Naive thymus-derived CD8-positive, alpha-beta T cell (primary cell): ENCODE measurements around the gene DSCAM. TPM values are rescaled to one million over a fixed set of nuclear protein-coding genes. Genes with fewer than 3 reads are reported as not detected.
"Not testable (repeated sequence)": the region's sequence is repeated elsewhere in the genome, so short reads cannot be mapped to it uniquely, and the experiment has no call there.

Experiments
- ATAC-seq, 2 donors: fragments of 150-1000 bp; cut with Tn5 transposase in 1 of 2; sonication (Bioruptor Pico), chemical (Tn5 transposase) in 1 of 2; 1 replicate in 1 of 2; 2 replicates in 1 of 2; pipeline ENCODE4 v1.10.0; 2021; ENCODE audit warnings: mild to moderate bottlenecking in 2 of 2, moderate library complexity in 2 of 2
- POLR2A ChIA-PET: fragments of 350-600 bp; sonication (Branson Sonifier 250); formaldehyde crosslinking; loops from one replicate; lab custom pipeline; 2021; ENCODE audit warnings: antibody characterized with exemption; lab: Charles Lee
- DNase-seq, 10 donors: peaks; one replicate each; pipeline versions ENCODE4 v3.0.0 to v3.0.0-alpha.2; 2020 to 2022
- H3K27ac Mint-ChIP-seq, 10 donors: one replicate each; pipeline ENCODE4 v1.8.0; 2020 to 2022; ENCODE audit warnings: mild to moderate bottlenecking in 10 of 10, mixed read lengths in 10 of 10, moderate library complexity in 4 of 10, inconsistent platforms in 1 of 10
- H3K27me3 Mint-ChIP-seq, 5 donors: one replicate each; pipeline ENCODE4 v1.8.0; 2021 to 2022; ENCODE audit warnings: mixed read lengths in 5 of 5
- H3K36me3 Mint-ChIP-seq, 3 donors: one replicate each; pipeline ENCODE4 v1.8.0; 2020 to 2022; ENCODE audit warnings: mixed read lengths in 3 of 3, mild to moderate bottlenecking in 2 of 3, inconsistent platforms in 1 of 3
- H3K4me1 Mint-ChIP-seq, 4 donors: one replicate each; pipeline ENCODE4 v1.8.0; 2021 to 2022; ENCODE audit warnings: mixed read lengths in 4 of 4
- H3K4me3 Mint-ChIP-seq, 10 donors: one replicate each; pipeline ENCODE4 v1.8.0; 2020 to 2022; ENCODE audit warnings: mild to moderate bottlenecking in 10 of 10, mixed read lengths in 10 of 10, moderate library complexity in 6 of 10, inconsistent platforms in 1 of 10
- H3K9me3 Mint-ChIP-seq, 9 donors: one replicate each; pipeline ENCODE4 v1.8.0; 2020 to 2022; ENCODE audit warnings: mixed read lengths in 9 of 9, mild to moderate bottlenecking in 3 of 9, inconsistent platforms in 1 of 9, moderate library complexity in 1 of 9
- polyA plus RNA-seq, 3 donors: library from polyadenylated mRNA; unstranded; fragments of 300-500 nt; fragmentation: Illumina TruSeq; gene quantifications; one replicate each; pipeline ENCODE4 v1.2.3, GENCODE V29; 2021
- total RNA-seq, 8 experiments: library from RNA in 2 of 8; stranded (reverse) in 2 of 8; gene quantifications; one replicate each; pipeline ENCODE4 v1.2.3 and lab custom pipeline; 2021 to 2026

DSCAM gene
- total and polyA plus RNA-seq, 5 experiments from 2014 or later, result not detected

GRCh38 chr21:40300300-40300699 lies 546.7 kb downstream of the DSCAM start:
- no peaks in the 10 kb centered on the region for H3K4me1 Mint-ChIP-seq
- H3K27me3 Mint-ChIP-seq, result no peaks in the 10 kb centered on the region
- DNase-seq (no peak), ATAC-seq (no peak)
- peaks cover 5 to 33% (median 19%) of the 10 kb centered on the region in 9 donors for H3K9me3 Mint-ChIP-seq
- no peak overlapping the region for H3K27ac Mint-ChIP-seq
- H3K4me3 Mint-ChIP-seq, result no peak overlapping the region
- POLR2A ChIA-PET, result no interaction called here
- H3K36me3 Mint-ChIP-seq, result no peaks in the 10 kb centered on the region

- Mint-ChIP-seq H3K27me3 (no peaks in the 10 kb centered on the region), H3K27ac (no peak overlapping the region), H3K36me3 (no peaks in the 10 kb centered on the region), H3K9me3 (peaks cover 5 to 35% (median 17%) of the 10 kb centered on the region in 9 donors), H3K4me1 (no peaks in the 10 kb centered on the region), H3K4me3 (no peak overlapping the region)
- POLR2A ChIA-PET, result no interaction called here
- no peak for ATAC-seq
- no peak for DNase-seq
Measured at GRCh38 chr21:40299451-40299850, 547.5 kb downstream of the DSCAM start.

GRCh38 chr21:40294345-40294744 lies 552.6 kb downstream of the DSCAM start:
- no peaks in the 10 kb centered on the region for H3K36me3 Mint-ChIP-seq
- POLR2A ChIA-PET, result no interaction called here
- no peak for DNase-seq

GRCh38 chr21:40291560-40291959 lies 555.4 kb downstream of the DSCAM start:
- ATAC-seq, result no peak
- H3K9me3 Mint-ChIP-seq, result peaks cover 0 to 11% (median 0%) of the 10 kb centered on the region in 9 donors
- peaks cover 0 to 2% (median 0%) of the 10 kb centered on the region in 4 donors for H3K4me1 Mint-ChIP-seq
- H3K27ac Mint-ChIP-seq, result no peak overlapping the region
- no peak for DNase-seq
- POLR2A ChIA-PET, result no interaction called here
- H3K4me3 Mint-ChIP-seq, result no peak overlapping the region
- no peaks in the 10 kb centered on the region for H3K36me3 Mint-ChIP-seq
- peaks cover 0 to 28% (median 2%) of the 10 kb centered on the region in 5 donors for H3K27me3 Mint-ChIP-seq

More at GRCh38 chr21:40294345-40294744, 552.6 kb downstream of the DSCAM start:
- Mint-ChIP-seq H3K27ac (no peak overlapping the region), H3K4me1 (peaks cover 0 to 2% (median 0%) of the 10 kb centered on the region in 4 donors), H3K4me3 (no peak overlapping the region), H3K9me3 (peaks cover 0 to 19% (median 0%) of the 10 kb centered on the region in 9 donors), H3K27me3 (peaks cover 0 to 17% (median 2%) of the 10 kb centered on the region in 5 donors)
- ATAC-seq, result no peak

- DNase-seq, result no peak
- ATAC-seq, result no peak
- peaks cover 0 to 12% (median 3%) of the 10 kb centered on the region in 5 donors for H3K27me3 Mint-ChIP-seq
- POLR2A ChIA-PET, result no interaction called here
- H3K27ac Mint-ChIP-seq, result no peak overlapping the region
- no peak overlapping the region for H3K4me3 Mint-ChIP-seq
- peaks cover 0 to 12% (median 5%) of the 10 kb centered on the region in 9 donors for H3K9me3 Mint-ChIP-seq
- H3K36me3 Mint-ChIP-seq, result no peaks in the 10 kb centered on the region
- no peaks in the 10 kb centered on the region for H3K4me1 Mint-ChIP-seq
Measured at GRCh38 chr21:40284409-40284808, 562.5 kb downstream of the DSCAM start.

GRCh38 chr21:40282912-40283886 lies 563.8 kb downstream of the DSCAM start:
- Mint-ChIP-seq H3K4me1 (no peaks in the 10 kb centered on the region), H3K9me3 (peaks cover 0 to 12% (median 4%) of the 10 kb centered on the region in 9 donors), H3K27ac (no peak overlapping the region), H3K27me3 (peaks cover 0 to 9% (median 3%) of the 10 kb centered on the region in 5 donors), H3K36me3 (no peaks in the 10 kb centered on the region), H3K4me3 (no peak overlapping the region)
- DNase-seq, result no peak
- POLR2A ChIA-PET, result no interaction called here
- ATAC-seq, result no peak

- H3K9me3 Mint-ChIP-seq, result peaks cover 0 to 27% (median 0%) of the 10 kb centered on the region in 9 donors
Measured at GRCh38 chr21:40278345-40278744, 568.6 kb downstream of the DSCAM start.

GRCh38 chr21:40276001-40276400 lies 571.0 kb downstream of the DSCAM start:
- DNase-seq (no peak), ATAC-seq (no peak)

More at GRCh38 chr21:40278345-40278744, 568.6 kb downstream of the DSCAM start:
- H3K27me3 Mint-ChIP-seq, result peaks cover 0 to 7% (median 0%) of the 10 kb centered on the region in 5 donors
- H3K36me3 Mint-ChIP-seq, result no peaks in the 10 kb centered on the region
- no peak for ATAC-seq
- H3K4me3 Mint-ChIP-seq, result no peak overlapping the region
- H3K27ac Mint-ChIP-seq, result no peak overlapping the region
- H3K4me1 Mint-ChIP-seq, result no peaks in the 10 kb centered on the region
- DNase-seq, result no peak
- POLR2A ChIA-PET, result no interaction called here

GRCh38 chr21:40272037-40272436 lies 574.9 kb downstream of the DSCAM start:
- Mint-ChIP-seq H3K9me3 (peaks cover 0 to 25% (median 0%) of the 10 kb centered on the region in 9 donors), H3K27ac (no peak overlapping the region), H3K27me3 (peaks cover 0 to 18% (median 0%) of the 10 kb centered on the region in 5 donors), H3K36me3 (no peaks in the 10 kb centered on the region), H3K4me1 (no peaks in the 10 kb centered on the region), H3K4me3 (no peak overlapping the region)
- ATAC-seq, result no peak
- DNase-seq, result no peak
- POLR2A ChIA-PET, result no interaction called here

More at GRCh38 chr21:40276001-40276400, 571.0 kb downstream of the DSCAM start:
- POLR2A ChIA-PET, result no interaction called here
- H3K36me3 Mint-ChIP-seq, result no peaks in the 10 kb centered on the region
- H3K4me1 Mint-ChIP-seq, result no peaks in the 10 kb centered on the region
- H3K4me3 Mint-ChIP-seq, result no peak overlapping the region
- peaks cover 0 to 28% (median 0%) of the 10 kb centered on the region in 9 donors for H3K9me3 Mint-ChIP-seq
- H3K27me3 Mint-ChIP-seq, result peaks cover 0 to 7% (median under 1%) of the 10 kb centered on the region in 5 donors
- no peak overlapping the region for H3K27ac Mint-ChIP-seq

GRCh38 chr21:40271164-40271563 lies 575.8 kb downstream of the DSCAM start:
- H3K4me1 Mint-ChIP-seq, result no peaks in the 10 kb centered on the region
- POLR2A ChIA-PET, result no interaction called here
- no peaks in the 10 kb centered on the region for H3K36me3 Mint-ChIP-seq
- H3K27ac Mint-ChIP-seq, result no peak overlapping the region
- no peak for DNase-seq
- peaks cover 0 to 17% (median 0%) of the 10 kb centered on the region in 9 donors for H3K9me3 Mint-ChIP-seq
- H3K4me3 Mint-ChIP-seq, result no peak overlapping the region
- H3K27me3 Mint-ChIP-seq, result peaks cover 0 to 18% (median 0%) of the 10 kb centered on the region in 5 donors
- no peak for ATAC-seq

- no peaks in the 10 kb centered on the region for H3K36me3 Mint-ChIP-seq
- H3K4me1 Mint-ChIP-seq, result no peaks in the 10 kb centered on the region
- peaks cover 0 to 17% (median 0%) of the 10 kb centered on the region in 9 donors for H3K9me3 Mint-ChIP-seq
- peaks cover 0 to 15% (median 0%) of the 10 kb centered on the region in 5 donors for H3K27me3 Mint-ChIP-seq
- DNase-seq (no peak), ATAC-seq (no peak)
- POLR2A ChIA-PET, result no interaction called here
- H3K4me3 Mint-ChIP-seq, result no peak overlapping the region
- H3K27ac Mint-ChIP-seq, result no peak overlapping the region
Measured at GRCh38 chr21:40270047-40270446, 576.9 kb downstream of the DSCAM start.

- Mint-ChIP-seq H3K4me1 (no peaks in the 10 kb centered on the region), H3K27me3 (peaks cover 0 to 14% (median 0%) of the 10 kb centered on the region in 5 donors), H3K9me3 (peaks cover 0 to 10% (median 0%) of the 10 kb centered on the region in 9 donors), H3K36me3 (no peaks in the 10 kb centered on the region), H3K4me3 (no peak overlapping the region), H3K27ac (no peak overlapping the region)
- DNase-seq (no peak), ATAC-seq (no peak)
- POLR2A ChIA-PET, result no interaction called here
Measured at GRCh38 chr21:40269239-40269638, 577.7 kb downstream of the DSCAM start.

- H3K27ac Mint-ChIP-seq, H3K36me3 Mint-ChIP-seq, ATAC-seq, H3K4me1 Mint-ChIP-seq, H3K4me3 Mint-ChIP-seq, H3K9me3 Mint-ChIP-seq, POLR2A ChIA-PET, DNase-seq: not testable (repeated sequence)
- H3K27me3 Mint-ChIP-seq, result peaks cover 0 to 10% (median 2%) of the 10 kb centered on the region in 5 donors
Measured at GRCh38 chr21:40258456-40258855, 588.5 kb downstream of the DSCAM start.
